Endothelial cell of umbilical vein (primary cell): ENCODE measurements around the gene ZNF398. TPM values are rescaled to one million over a fixed set of nuclear protein-coding genes. Genes with fewer than 3 reads are reported as not detected.

Experiments used
- BruUV-seq: library from RNA; stranded (reverse); fragments of 400-500 nt; replicated peaks from 2 replicates; lab custom pipeline; 2021; lab: Mats Ljungman, UMichigan
- CTCF ChIA-PET: fragments of 300-600, 350-600 bp; sonication (Branson Sonifier 250); formaldehyde crosslinking; loops from one replicate; lab custom pipeline; 2021; ENCODE audit warnings: antibody characterized with exemption, inconsistent platforms; lab: Charles Lee
- POLR2A ChIA-PET: fragments of 300-600, 350-600 bp; sonication (Branson Sonifier 250); formaldehyde crosslinking; loops from one replicate; lab custom pipeline; 2021; ENCODE audit warnings: antibody characterized with exemption, inconsistent platforms; lab: Charles Lee
- DNase-seq: peaks from one replicate; pipeline ENCODE4 v3.0.0-alpha.2; 2011; ENCODE audit warnings: low read depth, low spot score
- FAIRE-seq: peaks from 2 replicates; lab custom pipeline; 2011; peaks lifted over from hg19 to GRCh38; lab: Jason Lieb, UNC
- H2AFZ ChIP-seq: 2 replicates; pipeline ENCODE4 v1.6.0; 2012; ENCODE audit warnings: low read depth, low read length, control low read depth, inconsistent platforms
- H3K27ac ChIP-seq: 2 replicates; pipeline ENCODE4 v1.5.1; 2011; ENCODE audit warnings: low read depth, mild to moderate bottlenecking, control low read depth, low read length, moderate library complexity; ENCODE audit not compliant: insufficient read depth
- H3K27me3 ChIP-seq, 2 experiments: 2 replicates each; pipeline versions ENCODE4 v1.6.0 to v1.6.1; 2011; ENCODE audit warnings: low read length in 2 of 2, mixed read lengths in 1 of 2; ENCODE audit not compliant: control insufficient read depth in 2 of 2, insufficient read depth in 2 of 2
- H3K36me3 ChIP-seq, 2 experiments: 2 replicates in 1 of 2; 3 replicates in 1 of 2; pipeline ENCODE4 v1.5.1; 2011; ENCODE audit warnings: low read length in 2 of 2, mild to moderate bottlenecking in 1 of 2, moderate library complexity in 1 of 2; ENCODE audit not compliant: control insufficient read depth in 2 of 2, insufficient read depth in 2 of 2; ENCODE audit errors: extremely low read depth in 1 of 2
- H3K4me1 ChIP-seq: 3 replicates; pipeline ENCODE4 v1.5.1; 2011; ENCODE audit warnings: mild to moderate bottlenecking, low read length; ENCODE audit not compliant: control insufficient read depth, insufficient read depth; ENCODE audit errors: extremely low read depth
- H3K4me2 ChIP-seq: 2 replicates; pipeline ENCODE4 v1.6.1; 2011; ENCODE audit warnings: low read length, control low read depth, mixed read lengths; ENCODE audit not compliant: insufficient read depth
- H3K4me3 ChIP-seq, 3 experiments: fragments of 200-600 bp in 1 of 3; sonication (generic), shearing (Covaris generic) in 1 of 3; replicated peaks in 1 of 3; 2 replicates each; pipeline ENCODE4 v1.5.1; 2011 to 2016; ENCODE audit warnings: control low read depth in 3 of 3, low read length in 3 of 3, mild to moderate bottlenecking in 2 of 3, inconsistent platforms in 1 of 3, low read depth in 1 of 3, moderate library complexity in 1 of 3; ENCODE audit not compliant: insufficient read depth in 1 of 3
- H3K79me2 ChIP-seq: 2 replicates; pipeline ENCODE4 v1.6.0; 2012; ENCODE audit warnings: low read length, inconsistent platforms; ENCODE audit not compliant: control insufficient read depth, insufficient read depth
- H3K9ac ChIP-seq: replicated peaks from 2 replicates; pipeline ENCODE3; 2011; ENCODE audit warnings: low read length, control low read depth; ENCODE audit not compliant: insufficient read depth; ENCODE audit errors: extremely low read depth
- H3K9me1 ChIP-seq: replicated peaks from 3 replicates; pipeline ENCODE4 v1.6.0; 2011; ENCODE audit warnings: mild to moderate bottlenecking, low read length; ENCODE audit not compliant: control insufficient read depth, insufficient read depth; ENCODE audit errors: extremely low read depth
- H3K9me3 ChIP-seq: replicated peaks from 2 replicates; pipeline ENCODE4 v1.5.1; 2012; ENCODE audit warnings: low read length, inconsistent platforms; ENCODE audit not compliant: control insufficient read depth, insufficient read depth
- H4K20me1 ChIP-seq: replicated peaks from 2 replicates; pipeline ENCODE3; 2011; ENCODE audit warnings: mild to moderate bottlenecking, low read length; ENCODE audit not compliant: control insufficient read depth, insufficient read depth; ENCODE audit errors: extremely low read depth
- EZH2 ChIP-seq: IDR thresholded peaks from 2 replicates; pipeline ENCODE4 v1.6.1; 2012; ENCODE audit warnings: borderline replicate concordance, low read depth, mild to moderate bottlenecking, moderate library complexity, low read length, inconsistent platforms; ENCODE audit not compliant: severe bottlenecking
- FOS ChIP-seq: IDR thresholded peaks from 2 replicates; pipeline ENCODE4 v1.6.1; 2011; ENCODE audit warnings: mild to moderate bottlenecking, low read length, moderate library complexity, borderline replicate concordance; ENCODE audit not compliant: insufficient read depth
- GATA2 ChIP-seq: IDR thresholded peaks from 2 replicates; pipeline ENCODE4 v1.7.0; 2011; ENCODE audit warnings: low read depth, mild to moderate bottlenecking, moderate library complexity, mixed read lengths, low read length; ENCODE audit not compliant: insufficient read length, insufficient read depth
- JUN ChIP-seq: IDR thresholded peaks from 2 replicates; pipeline ENCODE4 v1.6.1; 2011; ENCODE audit warnings: borderline replicate concordance, low read depth; ENCODE audit not compliant: insufficient read length, insufficient read depth
- MAX ChIP-seq: IDR thresholded peaks from 2 replicates; pipeline ENCODE4 v1.6.1; 2011; ENCODE audit not compliant: insufficient read depth, insufficient read length
- MYC ChIP-seq: IDR thresholded peaks from one replicate; pipeline ENCODE4 v1.6.1; 2011; ENCODE audit warnings: mild to moderate bottlenecking, low read depth, low read length
- POLR2A ChIP-seq: IDR thresholded peaks from 2 replicates; pipeline ENCODE4 v1.6.1; 2012; ENCODE audit warnings: low read depth, mild to moderate bottlenecking, control low read depth, low read length
- POLR2AphosphoS5 ChIP-seq: IDR thresholded peaks from 2 replicates; pipeline ENCODE4 v1.6.1; 2012; ENCODE audit warnings: low read depth, mild to moderate bottlenecking, control low read depth, low read length, moderate library complexity; ENCODE audit not compliant: insufficient read depth
- dilution Hi-C: fragments of 300-500 bp; cut with MboI; formaldehyde crosslinking; loops from one replicate; pipeline ENCODE4 v1.15.0; 2019; ENCODE audit warnings: low sequenced_read_pairs; ENCODE audit not compliant: extremely low pct_ligation_motif_present
- intact Hi-C: fragments of 100-400 bp; cut with micrococcal nuclease; formaldehyde crosslinking; loops from one replicate; pipeline ENCODE4 v1.10.0; 2022
- polyA plus RNA-seq, 4 experiments: library from polyadenylated mRNA; depleted of rRNA in 3 of 4; stranded (reverse) in 3 of 4; unstranded in 1 of 4; fragments of >200 nt; gene quantifications; 2 replicates each; pipeline versions ENCODE4 v1.2.1 to v1.2.3, GENCODE V29; 2011 to 2012; ENCODE audit warnings: missing spikeins in 1 of 4
- total RNA-seq: library from RNA; stranded (reverse); gene quantifications from 2 replicates; pipeline ENCODE4 v1.2.3, GENCODE V29; 2021
- TF ChIP-seq, protein P1 (sequence below), 2 donors: IDR thresholded peaks; 1 replicate in 1 of 2; 2 replicates in 1 of 2; pipeline ENCODE4 v1.5.1; 2011; ENCODE audit warnings: low read length in 2 of 2, mild to moderate bottlenecking in 2 of 2, moderate library complexity in 2 of 2, control low read depth in 1 of 2, inconsistent platforms in 1 of 2, low read depth in 1 of 2; ENCODE audit not compliant: insufficient read depth in 1 of 2; ENCODE audit errors: extremely low read depth in 1 of 2

The ZNF398 gene
- total and polyA plus RNA-seq, 2 donors (not counting 3 experiments of a cell fraction or from before 2014, with no cell fraction given) = 7.5 to 10.6 TPM

DNA sequence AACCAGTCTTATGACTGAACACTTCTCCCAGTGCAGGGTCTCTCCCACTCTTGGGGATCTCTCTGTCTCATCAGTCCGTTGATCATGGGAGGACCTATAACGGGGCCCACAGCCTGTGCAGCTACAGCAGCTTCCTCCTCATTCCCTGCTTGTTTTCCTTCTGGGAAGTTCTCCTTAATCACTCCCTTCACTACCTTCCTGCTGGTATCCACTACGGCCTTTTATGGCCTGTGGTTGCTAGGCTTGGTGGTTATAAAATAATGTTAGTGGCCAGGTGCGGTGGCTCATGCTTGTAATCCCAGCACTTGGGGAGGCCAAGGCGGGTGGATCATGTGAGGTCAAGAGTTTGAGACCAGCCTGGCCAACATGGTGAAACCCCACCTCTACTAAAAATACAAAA is 44.6 kb downstream of the ZNF398 start:
- FAIRE-seq (no peak), DNase-seq (no peak)
- no peaks in the 10 kb centered on the region for H4K20me1 ChIP-seq
- H3K27me3 ChIP-seq = peaks cover 0 to 7% of the 10 kb centered on the region in 2 experiments
- H2AFZ ChIP-seq = no peak overlapping the region
- H3K36me3 ChIP-seq = no peaks in the 10 kb centered on the region
- no peak overlapping the region for H3K27ac ChIP-seq
- no peaks in the 10 kb centered on the region for H3K9me1 ChIP-seq
- ChIA-PET POLR2A (no interaction called here), CTCF (no interaction called here)
- no peak overlapping the region for H3K9ac ChIP-seq
- no TSS peak for BruUV-seq
- dilution Hi-C loops (no loop called here), intact Hi-C loops (loop anchor here (10.0 kb wide), 1 partner anchor 433 kb away; no protein-coding TSS in a partner anchor)
- peaks cover 13% of the 10 kb centered on the region for H3K79me2 ChIP-seq
- no peak overlapping the region for H3K4me2 ChIP-seq
- H3K4me1 ChIP-seq = peaks cover 7% of the 10 kb centered on the region
- H3K4me3 ChIP-seq = no peak overlapping the region
- TF ChIP-seq EZH2 (no peak), POLR2A (no peak)
- TF ChIP-seq, protein P1, sequence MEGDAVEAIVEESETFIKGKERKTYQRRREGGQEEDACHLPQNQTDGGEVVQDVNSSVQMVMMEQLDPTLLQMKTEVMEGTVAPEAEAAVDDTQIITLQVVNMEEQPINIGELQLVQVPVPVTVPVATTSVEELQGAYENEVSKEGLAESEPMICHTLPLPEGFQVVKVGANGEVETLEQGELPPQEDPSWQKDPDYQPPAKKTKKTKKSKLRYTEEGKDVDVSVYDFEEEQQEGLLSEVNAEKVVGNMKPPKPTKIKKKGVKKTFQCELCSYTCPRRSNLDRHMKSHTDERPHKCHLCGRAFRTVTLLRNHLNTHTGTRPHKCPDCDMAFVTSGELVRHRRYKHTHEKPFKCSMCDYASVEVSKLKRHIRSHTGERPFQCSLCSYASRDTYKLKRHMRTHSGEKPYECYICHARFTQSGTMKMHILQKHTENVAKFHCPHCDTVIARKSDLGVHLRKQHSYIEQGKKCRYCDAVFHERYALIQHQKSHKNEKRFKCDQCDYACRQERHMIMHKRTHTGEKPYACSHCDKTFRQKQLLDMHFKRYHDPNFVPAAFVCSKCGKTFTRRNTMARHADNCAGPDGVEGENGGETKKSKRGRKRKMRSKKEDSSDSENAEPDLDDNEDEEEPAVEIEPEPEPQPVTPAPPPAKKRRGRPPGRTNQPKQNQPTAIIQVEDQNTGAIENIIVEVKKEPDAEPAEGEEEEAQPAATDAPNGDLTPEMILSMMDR (IDR thresholded peaks at IDR 0.05; ENCODE audit: extremely low read depth in 1 of 2, insufficient read depth in 1 of 2, low read depth in 1 of 2, low read length in 2 of 2) = no peak
- no peaks in the 10 kb centered on the region for H3K9me3 ChIP-seq

DNA sequence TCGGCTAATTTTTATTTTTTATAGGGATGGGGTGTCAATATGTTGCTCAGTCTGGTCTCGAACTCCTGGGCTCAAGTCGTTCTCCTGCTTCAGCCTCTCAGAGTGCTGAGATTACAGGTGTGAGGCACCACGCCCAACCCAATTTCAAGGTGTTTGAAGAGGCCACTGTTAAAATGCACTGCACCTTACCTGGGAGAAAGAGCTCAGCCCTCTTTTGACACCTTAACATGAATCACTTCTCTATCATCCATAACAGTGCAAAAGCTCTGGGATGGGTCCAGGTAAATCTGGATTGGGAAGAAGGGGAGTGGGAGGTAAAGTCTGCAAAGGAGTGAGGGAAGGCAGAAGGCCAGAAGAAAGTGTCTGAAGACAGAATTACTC is 47.5 kb downstream of the ZNF398 start:
- peak overlapping the region; percentile 84 for H3K9ac ChIP-seq
- peak overlapping the region; percentile 90 for H2AFZ ChIP-seq
- intact Hi-C loops (loop anchor here (1.0 to 10.0 kb wide), 7 partner anchors 45 to 430 kb away; partner anchors contain the start of genes PDIA4, ZNF212, ZNF398 and ZNF425), dilution Hi-C loops (no loop called here)
- H3K36me3 ChIP-seq = peaks cover 0 to 10% of the 10 kb centered on the region in 2 experiments
- no peaks in the 10 kb centered on the region for H3K9me3 ChIP-seq
- H3K79me2 ChIP-seq = peaks cover 29% of the 10 kb centered on the region
- H3K4me1 ChIP-seq = peaks cover 21% of the 10 kb centered on the region
- H3K9me1 ChIP-seq = no peaks in the 10 kb centered on the region
- FAIRE-seq (no peak), DNase-seq (no peak)
- ChIA-PET CTCF (interaction anchor here (1.0 to 2.3 kb wide), 15 partner anchors 9 to 430 kb away, joined by 3 to 21 read pairs (median 5); partner anchors contain the start of genes ZNF398 and ZNF783), POLR2A (no interaction called here)
- H4K20me1 ChIP-seq = no peaks in the 10 kb centered on the region
- H3K4me2 ChIP-seq = peak overlapping the region; percentile 79
- BruUV-seq = no TSS peak
- peaks cover 0 to 3% of the 10 kb centered on the region in 2 experiments for H3K27me3 ChIP-seq
- H3K27ac ChIP-seq = no peak overlapping the region
- TF ChIP-seq, protein P1 (IDR thresholded peaks at IDR 0.05; ENCODE audit: extremely low read depth in 1 of 2, insufficient read depth in 1 of 2, low read depth in 1 of 2, low read length in 2 of 2) = no peak
- no peak for TF ChIP-seq MAX
- no peak for TF ChIP-seq FOS
- no peak for TF ChIP-seq POLR2AphosphoS5
- TF ChIP-seq JUN = no peak
- TF ChIP-seq EZH2 = no peak
- no peak for TF ChIP-seq GATA2
- TF ChIP-seq POLR2A = no peak
- no peak for TF ChIP-seq MYC
- H3K4me3 ChIP-seq = peak overlapping the region; percentile 70 to 83 (median 78)
